DOHH2 (cell line): Measurements from ENCODE around the gene OSCAR.

Experiments used
- H3F3A ChIP-seq: fragments of 200-600 bp; sonication (generic), shearing (Covaris generic); 2 replicates; pipeline ENCODE4 v1.6.0; 2016; ENCODE audit warnings: antibody characterized with exemption, mild to moderate bottlenecking; ENCODE audit not compliant: control insufficient read depth, insufficient read depth
- H3K27ac ChIP-seq: fragments of 200-600 bp; sonication (generic); 2 replicates; pipeline ENCODE4 v1.5.1; 2014; ENCODE audit warnings: low read depth, mild to moderate bottlenecking, low read length, moderate library complexity
- H3K27me3 ChIP-seq: fragments of 200-600 bp; sonication (generic); 2 replicates; pipeline ENCODE4 v1.6.1; 2014; ENCODE audit warnings: mild to moderate bottlenecking, low read length, mixed read lengths; ENCODE audit not compliant: control insufficient read depth
- H3K36me3 ChIP-seq: fragments of 200-600 bp; sonication (generic); 2 replicates; pipeline ENCODE4 v1.6.1; 2014; ENCODE audit warnings: mild to moderate bottlenecking, low read length, moderate library complexity, mixed read lengths; ENCODE audit not compliant: control insufficient read depth
- H3K4me1 ChIP-seq: fragments of 200-600 bp; sonication (generic); 2 replicates; pipeline ENCODE4 v1.6.1; 2014; ENCODE audit warnings: mild to moderate bottlenecking, low read length, mixed read lengths; ENCODE audit not compliant: control insufficient read depth
- H3K4me2 ChIP-seq: fragments of 200-600 bp; sonication (generic); 2 replicates; pipeline ENCODE4 v1.6.0; 2014; ENCODE audit warnings: mild to moderate bottlenecking, low read length, moderate library complexity
- H3K4me3 ChIP-seq: fragments of 200-600 bp; sonication (generic); 2 replicates; pipeline ENCODE4 v1.5.1; 2014; ENCODE audit warnings: mild to moderate bottlenecking, low read length, mixed read lengths
- H3K79me2 ChIP-seq: fragments of 200-600 bp; sonication (generic); 2 replicates; pipeline ENCODE4 v1.6.1; 2014; ENCODE audit warnings: mild to moderate bottlenecking, low read length, mixed read lengths; ENCODE audit not compliant: control insufficient read depth
- H3K9me2 ChIP-seq: fragments of 200-600 bp; sonication (generic); replicated peaks from 2 replicates; pipeline ENCODE4 v1.6.1; 2014; ENCODE audit warnings: mild to moderate bottlenecking, low read length, mixed read lengths; ENCODE audit not compliant: control insufficient read depth
- H3K9me3 ChIP-seq: fragments of 200-600 bp; sonication (generic); 2 replicates; pipeline ENCODE4 v1.6.1; 2014; ENCODE audit warnings: antibody characterized with exemption, low read length, mixed read lengths; ENCODE audit not compliant: control insufficient read depth, insufficient read depth
- H4K20me1 ChIP-seq: fragments of 200-600 bp; sonication (generic); 2 replicates; pipeline ENCODE4 v1.6.0; 2014; ENCODE audit warnings: low read depth, mild to moderate bottlenecking, antibody characterized with exemption, low read length, moderate library complexity; ENCODE audit not compliant: control insufficient read depth, insufficient read depth
- CTCF ChIP-seq: fragments of 200-600 bp; sonication (generic); IDR thresholded peaks from one replicate; pipeline ENCODE4 v1.5.1; 2014; ENCODE audit warnings: antibody characterized with exemption, mild to moderate bottlenecking, low read depth, low read length; ENCODE audit not compliant: poor library complexity, severe bottlenecking
- EZH2phosphoT487 ChIP-seq: fragments of 200-600 bp; sonication (generic); IDR thresholded peaks from 2 replicates; pipeline ENCODE4 v1.6.1; 2017; ENCODE audit warnings: borderline replicate concordance, mild to moderate bottlenecking, antibody characterized with exemption, low read length, moderate library complexity, mixed read lengths

Gene OSCAR

GRCh38 chr19:54128441-54128725 lies 27.8 kb upstream of the OSCAR start:
- Histone ChIP-seq H3F3A (no peaks in the 10 kb centered on the region), H3K9me3 (no peaks in the 10 kb centered on the region), H4K20me1 (0 out of 2 replicates have a peak, but pooled peaks cover 3% of the 10 kb centered on the region), H3K4me3 (no peak overlapping the region), H3K79me2 (no peaks in the 10 kb centered on the region), H3K36me3 (peaks cover 62% of the 10 kb centered on the region), H3K9me2 (no peaks in the 10 kb centered on the region), H3K27me3 (no peaks in the 10 kb centered on the region), H3K4me1 (no peaks in the 10 kb centered on the region), H3K4me2 (no peak overlapping the region), H3K27ac (no peak overlapping the region)
- TF ChIP-seq CTCF = no peak
- no peak for TF ChIP-seq EZH2phosphoT487

- no peak overlapping the region for H3K4me3 ChIP-seq
- H3K9me3 ChIP-seq = no peaks in the 10 kb centered on the region
- H3F3A ChIP-seq = no peaks in the 10 kb centered on the region
- no peaks in the 10 kb centered on the region for H3K9me2 ChIP-seq
- no peaks in the 10 kb centered on the region for H3K4me1 ChIP-seq
- no peaks in the 10 kb centered on the region for H3K79me2 ChIP-seq
- no peak overlapping the region for H3K4me2 ChIP-seq
- H4K20me1 ChIP-seq = 0 out of 2 replicates have a peak, but pooled peaks cover 3% of the 10 kb centered on the region
- H3K36me3 ChIP-seq = peaks cover 66% of the 10 kb centered on the region
- TF ChIP-seq CTCF (no peak), EZH2phosphoT487 (no peak)
- no peaks in the 10 kb centered on the region for H3K27me3 ChIP-seq
- no peak overlapping the region for H3K27ac ChIP-seq
These were observed 27.3 kb upstream of the OSCAR start for GRCh38 chr19:54127688-54128440.

GRCh38 chr19:54125713-54126112 lies 25.1 kb upstream of the OSCAR start:
- Histone ChIP-seq H3K9me3 (no peaks in the 10 kb centered on the region), H3K4me3 (no peak overlapping the region), H3K9me2 (no peaks in the 10 kb centered on the region), H3F3A (no peaks in the 10 kb centered on the region), H4K20me1 (no peaks in the 10 kb centered on the region), H3K4me1 (no peaks in the 10 kb centered on the region), H3K4me2 (no peak overlapping the region), H3K79me2 (no peaks in the 10 kb centered on the region), H3K36me3 (peaks cover 71% of the 10 kb centered on the region), H3K27ac (no peak overlapping the region), H3K27me3 (no peaks in the 10 kb centered on the region)
- TF ChIP-seq CTCF (no peak), EZH2phosphoT487 (no peak)
